Measurements from ENCODE around the gene EFNA4.

Gene EFNA4

DNA sequence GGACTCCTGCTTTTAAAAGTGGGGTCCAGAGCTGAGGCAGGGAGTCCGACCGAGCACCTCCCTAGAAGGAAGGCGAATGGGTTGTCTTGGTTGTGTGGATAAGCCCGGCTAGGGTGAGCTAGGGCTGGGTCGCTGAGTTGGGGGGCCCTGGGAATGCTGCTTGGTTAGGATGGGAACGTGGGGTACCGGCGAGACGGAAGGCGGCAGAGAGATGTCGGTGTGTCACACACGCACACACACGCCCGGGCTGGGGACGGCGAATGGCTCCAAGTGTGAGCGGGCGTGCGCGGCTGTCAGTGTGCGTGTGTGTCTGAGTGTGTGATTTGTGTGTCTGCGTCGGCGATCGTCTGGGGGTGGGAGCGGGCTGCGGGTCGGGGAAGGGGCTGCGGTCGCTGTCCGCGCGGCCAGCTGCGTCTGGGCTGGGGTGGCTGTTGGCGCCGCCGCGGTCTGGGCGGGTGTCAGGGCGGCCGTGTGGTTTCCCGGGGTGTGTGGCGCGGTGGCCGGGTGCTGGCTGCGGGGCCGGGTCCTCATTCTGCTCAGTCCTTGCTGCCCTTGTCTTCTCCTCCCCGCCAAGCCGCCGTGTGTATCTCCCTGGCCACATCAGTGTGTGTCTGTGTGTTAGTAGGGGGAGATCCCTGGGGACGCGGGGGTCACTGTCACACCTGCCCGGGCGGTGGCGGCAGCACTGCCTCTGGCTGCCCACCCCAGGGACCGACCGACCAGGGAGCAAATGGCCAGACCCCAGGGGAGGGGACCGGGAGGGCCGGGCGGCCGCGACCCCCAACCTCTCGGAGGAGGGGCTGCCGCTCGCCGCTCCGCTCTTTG is 16.2 kb downstream of the EFNA4 start (continued):
- TF ChIP-seq, protein P1, sequence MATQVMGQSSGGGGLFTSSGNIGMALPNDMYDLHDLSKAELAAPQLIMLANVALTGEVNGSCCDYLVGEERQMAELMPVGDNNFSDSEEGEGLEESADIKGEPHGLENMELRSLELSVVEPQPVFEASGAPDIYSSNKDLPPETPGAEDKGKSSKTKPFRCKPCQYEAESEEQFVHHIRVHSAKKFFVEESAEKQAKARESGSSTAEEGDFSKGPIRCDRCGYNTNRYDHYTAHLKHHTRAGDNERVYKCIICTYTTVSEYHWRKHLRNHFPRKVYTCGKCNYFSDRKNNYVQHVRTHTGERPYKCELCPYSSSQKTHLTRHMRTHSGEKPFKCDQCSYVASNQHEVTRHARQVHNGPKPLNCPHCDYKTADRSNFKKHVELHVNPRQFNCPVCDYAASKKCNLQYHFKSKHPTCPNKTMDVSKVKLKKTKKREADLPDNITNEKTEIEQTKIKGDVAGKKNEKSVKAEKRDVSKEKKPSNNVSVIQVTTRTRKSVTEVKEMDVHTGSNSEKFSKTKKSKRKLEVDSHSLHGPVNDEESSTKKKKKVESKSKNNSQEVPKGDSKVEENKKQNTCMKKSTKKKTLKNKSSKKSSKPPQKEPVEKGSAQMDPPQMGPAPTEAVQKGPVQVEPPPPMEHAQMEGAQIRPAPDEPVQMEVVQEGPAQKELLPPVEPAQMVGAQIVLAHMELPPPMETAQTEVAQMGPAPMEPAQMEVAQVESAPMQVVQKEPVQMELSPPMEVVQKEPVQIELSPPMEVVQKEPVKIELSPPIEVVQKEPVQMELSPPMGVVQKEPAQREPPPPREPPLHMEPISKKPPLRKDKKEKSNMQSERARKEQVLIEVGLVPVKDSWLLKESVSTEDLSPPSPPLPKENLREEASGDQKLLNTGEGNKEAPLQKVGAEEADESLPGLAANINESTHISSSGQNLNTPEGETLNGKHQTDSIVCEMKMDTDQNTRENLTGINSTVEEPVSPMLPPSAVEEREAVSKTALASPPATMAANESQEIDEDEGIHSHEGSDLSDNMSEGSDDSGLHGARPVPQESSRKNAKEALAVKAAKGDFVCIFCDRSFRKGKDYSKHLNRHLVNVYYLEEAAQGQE (tag by site-specific recombination; IDR thresholded peaks at IDR 0.05): peak; percentile 82

DNA sequence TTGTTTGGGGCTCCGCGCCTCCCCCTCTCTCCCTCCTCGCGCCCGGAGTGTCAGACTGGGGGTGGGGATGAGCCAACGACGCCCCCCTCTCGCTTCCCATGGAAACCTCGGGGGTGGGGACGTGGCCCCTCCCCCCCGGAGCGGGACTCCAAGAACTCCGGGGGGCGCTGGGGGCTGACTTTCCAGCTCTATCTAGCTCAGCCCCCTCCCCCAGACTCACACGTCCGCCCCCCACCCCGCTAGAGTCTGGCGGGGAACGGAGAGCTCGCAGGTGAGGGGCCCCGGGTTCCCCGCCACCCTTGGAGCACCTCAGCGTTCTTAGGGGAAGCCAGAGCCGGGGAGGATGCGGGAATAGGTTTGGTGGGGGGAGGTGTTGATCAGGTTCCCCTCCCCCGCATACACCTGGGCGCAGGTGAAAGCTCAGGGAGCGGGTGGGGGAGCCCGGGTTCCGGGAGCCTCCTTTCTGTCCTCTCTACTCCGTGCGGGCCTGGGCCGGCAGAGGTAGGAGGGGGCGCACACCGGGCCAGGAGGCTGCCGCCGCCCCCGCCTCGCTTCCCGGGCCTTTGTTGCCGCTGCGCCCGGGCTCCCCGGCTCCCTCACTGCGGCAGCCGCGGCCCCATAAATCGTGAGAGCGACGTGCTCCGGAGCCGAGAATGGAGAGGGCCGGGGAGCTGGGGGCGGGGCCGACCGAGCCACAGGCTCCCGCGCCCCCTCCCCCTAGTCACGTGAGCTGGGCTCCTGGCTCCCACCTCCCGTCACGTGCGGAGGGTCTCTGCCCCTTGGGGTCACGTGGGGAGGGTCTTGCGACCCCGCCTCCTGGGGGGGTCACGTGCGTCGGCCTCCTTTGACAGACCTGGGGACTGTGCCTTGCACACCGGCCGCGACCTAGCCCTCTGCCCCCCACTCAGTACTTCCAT is 17.0 kb downstream of the EFNA4 start:
- H3K4me1 ChIP-seq (ENCODE audit: control insufficient read depth, insufficient read depth, low read length): peaks cover 7% of the 10 kb centered on the region; the same call in 1 of the 2 replicates
- CTCF ChIA-PET: interaction anchor here (0.6 to 2.2 kb wide), 13 partner anchors 9 to 603 kb away, joined by 3 to 13 read pairs (median 4); partner anchors contain the start of gene ADAM15
- POLR2A ChIA-PET: interaction anchor here (0.9 to 2.1 kb wide), 5 partner anchors 10 to 48 kb away, joined by 3 to 6 read pairs (median 5); partner anchors contain the start of genes ADAM15 and EFNA4
- peak overlapping the region; percentile 43; the same call in 1 of the 2 replicates for H3K27ac ChIP-seq (ENCODE audit: extremely low read depth, low read depth, low read length)
- no peaks in the 10 kb centered on the region for H3K36me3 ChIP-seq (ENCODE audit: control insufficient read depth in 2 of 2, insufficient read depth in 1 of 2, low read length in 2 of 2)
- peak overlapping the region; percentile 44 for H3K4me3 ChIP-seq (ENCODE audit: low read depth, low read length)
- no peaks in the 10 kb centered on the region for H3K9me3 ChIP-seq (ENCODE audit: control insufficient read depth, insufficient read depth, low read depth, low read length)
- TF ChIP-seq PRDM1 (tag by site-specific recombination; IDR thresholded peaks at IDR 0.05): no peak
- 0 out of 2 replicates have a peak, but pooled peaks have one; percentile 60 for TF ChIP-seq ZNF501 (tag by site-specific recombination; IDR thresholded peaks at IDR 0.05)
- 0 out of 2 replicates have a peak, but pooled peaks have one; percentile 14 for TF ChIP-seq ZNF37A (tag by site-specific recombination; IDR thresholded peaks at IDR 0.05)
- no peak for TF ChIP-seq ZNF670 (tag by site-specific recombination; IDR thresholded peaks at IDR 0.05; ENCODE audit: low read depth)
- TF ChIP-seq, protein P2, sequence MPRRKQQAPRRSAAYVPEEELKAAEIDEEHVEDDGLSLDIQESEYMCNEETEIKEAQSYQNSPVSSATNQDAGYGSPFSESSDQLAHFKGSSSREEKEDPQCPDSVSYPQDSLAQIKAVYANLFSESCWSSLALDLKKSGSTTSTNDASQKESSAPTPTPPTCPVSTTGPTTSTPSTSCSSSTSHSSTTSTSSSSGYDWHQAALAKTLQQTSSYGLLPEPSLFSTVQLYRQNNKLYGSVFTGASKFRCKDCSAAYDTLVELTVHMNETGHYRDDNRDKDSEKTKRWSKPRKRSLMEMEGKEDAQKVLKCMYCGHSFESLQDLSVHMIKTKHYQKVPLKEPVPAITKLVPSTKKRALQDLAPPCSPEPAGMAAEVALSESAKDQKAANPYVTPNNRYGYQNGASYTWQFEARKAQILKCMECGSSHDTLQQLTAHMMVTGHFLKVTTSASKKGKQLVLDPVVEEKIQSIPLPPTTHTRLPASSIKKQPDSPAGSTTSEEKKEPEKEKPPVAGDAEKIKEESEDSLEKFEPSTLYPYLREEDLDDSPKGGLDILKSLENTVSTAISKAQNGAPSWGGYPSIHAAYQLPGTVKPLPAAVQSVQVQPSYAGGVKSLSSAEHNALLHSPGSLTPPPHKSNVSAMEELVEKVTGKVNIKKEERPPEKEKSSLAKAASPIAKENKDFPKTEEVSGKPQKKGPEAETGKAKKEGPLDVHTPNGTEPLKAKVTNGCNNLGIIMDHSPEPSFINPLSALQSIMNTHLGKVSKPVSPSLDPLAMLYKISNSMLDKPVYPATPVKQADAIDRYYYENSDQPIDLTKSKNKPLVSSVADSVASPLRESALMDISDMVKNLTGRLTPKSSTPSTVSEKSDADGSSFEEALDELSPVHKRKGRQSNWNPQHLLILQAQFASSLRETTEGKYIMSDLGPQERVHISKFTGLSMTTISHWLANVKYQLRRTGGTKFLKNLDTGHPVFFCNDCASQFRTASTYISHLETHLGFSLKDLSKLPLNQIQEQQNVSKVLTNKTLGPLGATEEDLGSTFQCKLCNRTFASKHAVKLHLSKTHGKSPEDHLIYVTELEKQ (tag by site-specific recombination; IDR thresholded peaks at IDR 0.05; ENCODE audit: borderline replicate concordance): 0 out of 2 replicates have a peak, but pooled peaks have one; percentile 30
- TF ChIP-seq, protein P3, sequence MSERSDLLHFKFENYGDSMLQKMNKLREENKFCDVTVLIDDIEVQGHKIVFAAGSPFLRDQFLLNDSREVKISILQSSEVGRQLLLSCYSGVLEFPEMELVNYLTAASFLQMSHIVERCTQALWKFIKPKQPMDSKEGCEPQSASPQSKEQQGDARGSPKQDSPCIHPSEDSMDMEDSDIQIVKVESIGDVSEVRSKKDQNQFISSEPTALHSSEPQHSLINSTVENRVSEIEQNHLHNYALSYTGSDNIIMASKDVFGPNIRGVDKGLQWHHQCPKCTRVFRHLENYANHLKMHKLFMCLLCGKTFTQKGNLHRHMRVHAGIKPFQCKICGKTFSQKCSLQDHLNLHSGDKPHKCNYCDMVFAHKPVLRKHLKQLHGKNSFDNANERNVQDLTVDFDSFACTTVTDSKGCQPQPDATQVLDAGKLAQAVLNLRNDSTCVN (tag by site-specific recombination; optimal IDR thresholded peaks at IDR 0.05): peak; percentile 59
- no peak for TF ChIP-seq ZNF843 (tag by site-specific recombination; IDR thresholded peaks at IDR 0.05)
- TF ChIP-seq ZBTB1 (tag by site-specific recombination; IDR thresholded peaks at IDR 0.05): no peak
- TF ChIP-seq KLF16 (tag by site-specific recombination; IDR thresholded peaks at IDR 0.05): peak; percentile 98
- TF ChIP-seq ZFHX2 (tag by site-specific recombination; conservative IDR thresholded peaks at IDR 0.05): peak; percentile 75
- TF ChIP-seq ZNF560 (tag by site-specific recombination; IDR thresholded peaks at IDR 0.05; ENCODE audit: borderline replicate concordance): no peak
- TF ChIP-seq KLF9 (tag by site-specific recombination; IDR thresholded peaks at IDR 0.05; ENCODE audit: low read depth): peak; percentile 92
- TF ChIP-seq KLF8 (tag by site-specific recombination; IDR thresholded peaks at IDR 0.05): peak; percentile 78
- TF ChIP-seq, protein P4, sequence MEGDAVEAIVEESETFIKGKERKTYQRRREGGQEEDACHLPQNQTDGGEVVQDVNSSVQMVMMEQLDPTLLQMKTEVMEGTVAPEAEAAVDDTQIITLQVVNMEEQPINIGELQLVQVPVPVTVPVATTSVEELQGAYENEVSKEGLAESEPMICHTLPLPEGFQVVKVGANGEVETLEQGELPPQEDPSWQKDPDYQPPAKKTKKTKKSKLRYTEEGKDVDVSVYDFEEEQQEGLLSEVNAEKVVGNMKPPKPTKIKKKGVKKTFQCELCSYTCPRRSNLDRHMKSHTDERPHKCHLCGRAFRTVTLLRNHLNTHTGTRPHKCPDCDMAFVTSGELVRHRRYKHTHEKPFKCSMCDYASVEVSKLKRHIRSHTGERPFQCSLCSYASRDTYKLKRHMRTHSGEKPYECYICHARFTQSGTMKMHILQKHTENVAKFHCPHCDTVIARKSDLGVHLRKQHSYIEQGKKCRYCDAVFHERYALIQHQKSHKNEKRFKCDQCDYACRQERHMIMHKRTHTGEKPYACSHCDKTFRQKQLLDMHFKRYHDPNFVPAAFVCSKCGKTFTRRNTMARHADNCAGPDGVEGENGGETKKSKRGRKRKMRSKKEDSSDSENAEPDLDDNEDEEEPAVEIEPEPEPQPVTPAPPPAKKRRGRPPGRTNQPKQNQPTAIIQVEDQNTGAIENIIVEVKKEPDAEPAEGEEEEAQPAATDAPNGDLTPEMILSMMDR (tag by site-specific recombination; IDR thresholded peaks at IDR 0.05): no peak
- TF ChIP-seq ZNF623 (tag by site-specific recombination; IDR thresholded peaks at IDR 0.05): no peak
- TF ChIP-seq, protein P5, sequence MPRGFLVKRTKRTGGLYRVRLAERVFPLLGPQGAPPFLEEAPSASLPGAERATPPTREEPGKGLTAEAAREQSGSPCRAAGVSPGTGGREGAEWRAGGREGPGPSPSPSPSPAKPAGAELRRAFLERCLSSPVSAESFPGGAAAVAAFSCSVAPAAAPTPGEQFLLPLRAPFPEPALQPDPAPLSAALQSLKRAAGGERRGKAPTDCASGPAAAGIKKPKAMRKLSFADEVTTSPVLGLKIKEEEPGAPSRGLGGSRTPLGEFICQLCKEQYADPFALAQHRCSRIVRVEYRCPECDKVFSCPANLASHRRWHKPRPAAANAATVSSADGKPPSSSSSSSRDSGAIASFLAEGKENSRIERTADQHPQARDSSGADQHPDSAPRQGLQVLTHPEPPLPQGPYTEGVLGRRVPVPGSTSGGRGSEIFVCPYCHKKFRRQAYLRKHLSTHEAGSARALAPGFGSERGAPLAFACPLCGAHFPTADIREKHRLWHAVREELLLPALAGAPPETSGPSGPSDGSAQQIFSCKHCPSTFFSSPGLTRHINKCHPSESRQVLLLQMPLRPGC (tag by site-specific recombination; IDR thresholded peaks at IDR 0.05): no peak
- TF ChIP-seq OVOL3 (tag by site-specific recombination; IDR thresholded peaks at IDR 0.05): no peak
- TF ChIP-seq OSR2 (tag by site-specific recombination; IDR thresholded peaks at IDR 0.05): peak; percentile 71
- TF ChIP-seq ZNF426 (tag by site-specific recombination; IDR thresholded peaks at IDR 0.05): no peak
